Measurements from ENCODE around the gene AKR7A3.

GRCh38 chr1:19325958-19326747, 37.6 kb upstream of the AKR7A3 start:
- TF ChIP-seq CTCF (IDR thresholded peaks at IDR 0.05), result no peak
- TF ChIP-seq POLR2A (IDR thresholded peaks at IDR 0.05), result no peak

Data from ovary (tissue), 3 donors.